ENCODE results near the gene GLA. TPM values are rescaled to one million over a fixed set of nuclear protein-coding genes. Genes with fewer than 3 reads are reported as not detected.

GLA gene
- total RNA-seq, 1 experiment from 2014 or later = 54.8 TPM

DNA sequence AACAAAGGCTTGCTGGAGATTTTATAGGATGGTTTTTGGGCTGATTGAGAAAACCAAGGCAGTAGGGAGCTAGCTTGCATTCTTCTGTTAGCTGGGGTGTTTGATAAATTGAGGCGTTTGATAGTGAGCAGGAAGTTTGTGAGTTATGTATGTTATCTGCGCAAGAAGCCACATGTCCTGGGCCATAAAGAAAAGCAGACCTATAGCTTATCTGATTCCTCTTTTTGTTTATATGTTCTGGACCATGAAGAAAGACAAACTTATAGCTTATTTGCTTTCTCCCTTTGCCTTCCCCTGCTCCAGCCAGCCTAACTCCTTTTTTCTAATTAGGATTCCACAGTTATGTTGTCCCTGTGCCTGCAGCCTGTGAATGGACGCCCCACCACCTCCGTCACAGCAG lies 9.5 kb upstream of the GLA start:
- no TSS peak for BruUV-seq (replicated peaks)
- H2AFZ ChIP-seq (ENCODE audit: low read length) = no peak overlapping the region
- no peaks in the 10 kb centered on the region for H3K9me2 ChIP-seq (replicated peaks; ENCODE audit: low read length)
- DNase-seq (no peak), ATAC-seq (no peak)
- H3K79me2 ChIP-seq (ENCODE audit: low read length) = peaks cover 4% of the 10 kb centered on the region; the same call in 1 of the 2 replicates
- ChIA-PET CTCF (no interaction called here), POLR2A (ENCODE audit: unreplicated experiment) (no interaction called here)
- H3K27me3 ChIP-seq (ENCODE audit: low read length) = no peaks in the 10 kb centered on the region
- H3F3A ChIP-seq (ENCODE audit: low read length, unreplicated experiment) = no peaks in the 10 kb centered on the region
- no peaks in the 10 kb centered on the region for H4K20me1 ChIP-seq (ENCODE audit: low read length)
- H3K27ac ChIP-seq (ENCODE audit: low read length) = no peak overlapping the region
- TF ChIP-seq EZH2phosphoT487 (IDR thresholded peaks at IDR 0.05; ENCODE audit: borderline replicate concordance, low read length) (no peak), EZH2 (IDR thresholded peaks at IDR 0.05; ENCODE audit: low read length, unreplicated experiment) (no peak)
- TF ChIP-seq, protein P1, sequence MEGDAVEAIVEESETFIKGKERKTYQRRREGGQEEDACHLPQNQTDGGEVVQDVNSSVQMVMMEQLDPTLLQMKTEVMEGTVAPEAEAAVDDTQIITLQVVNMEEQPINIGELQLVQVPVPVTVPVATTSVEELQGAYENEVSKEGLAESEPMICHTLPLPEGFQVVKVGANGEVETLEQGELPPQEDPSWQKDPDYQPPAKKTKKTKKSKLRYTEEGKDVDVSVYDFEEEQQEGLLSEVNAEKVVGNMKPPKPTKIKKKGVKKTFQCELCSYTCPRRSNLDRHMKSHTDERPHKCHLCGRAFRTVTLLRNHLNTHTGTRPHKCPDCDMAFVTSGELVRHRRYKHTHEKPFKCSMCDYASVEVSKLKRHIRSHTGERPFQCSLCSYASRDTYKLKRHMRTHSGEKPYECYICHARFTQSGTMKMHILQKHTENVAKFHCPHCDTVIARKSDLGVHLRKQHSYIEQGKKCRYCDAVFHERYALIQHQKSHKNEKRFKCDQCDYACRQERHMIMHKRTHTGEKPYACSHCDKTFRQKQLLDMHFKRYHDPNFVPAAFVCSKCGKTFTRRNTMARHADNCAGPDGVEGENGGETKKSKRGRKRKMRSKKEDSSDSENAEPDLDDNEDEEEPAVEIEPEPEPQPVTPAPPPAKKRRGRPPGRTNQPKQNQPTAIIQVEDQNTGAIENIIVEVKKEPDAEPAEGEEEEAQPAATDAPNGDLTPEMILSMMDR (conservative IDR thresholded peaks at IDR 0.05; ENCODE audit: low read depth, low read length) = no peak
- H3K36me3 ChIP-seq (ENCODE audit: low read depth, low read length) = peaks cover 9% of the 10 kb centered on the region; the same call in 1 of the 2 replicates
- no peaks in the 10 kb centered on the region for H3K9me3 ChIP-seq (ENCODE audit: low read length)
- no peak overlapping the region for H3K4me2 ChIP-seq (ENCODE audit: low read length)
- no peak overlapping the region for H3K9ac ChIP-seq (ENCODE audit: low read length)
- no peak overlapping the region for H3K4me3 ChIP-seq (ENCODE audit: low read length)
- intact Hi-C loops (cut with micrococcal nuclease) = loop anchor here (5.0 kb wide), 1 partner anchor 180 kb away; no protein-coding TSS in a partner anchor
- H3K4me1 ChIP-seq (ENCODE audit: insufficient read depth, low read length) = no peaks in the 10 kb centered on the region

DNA sequence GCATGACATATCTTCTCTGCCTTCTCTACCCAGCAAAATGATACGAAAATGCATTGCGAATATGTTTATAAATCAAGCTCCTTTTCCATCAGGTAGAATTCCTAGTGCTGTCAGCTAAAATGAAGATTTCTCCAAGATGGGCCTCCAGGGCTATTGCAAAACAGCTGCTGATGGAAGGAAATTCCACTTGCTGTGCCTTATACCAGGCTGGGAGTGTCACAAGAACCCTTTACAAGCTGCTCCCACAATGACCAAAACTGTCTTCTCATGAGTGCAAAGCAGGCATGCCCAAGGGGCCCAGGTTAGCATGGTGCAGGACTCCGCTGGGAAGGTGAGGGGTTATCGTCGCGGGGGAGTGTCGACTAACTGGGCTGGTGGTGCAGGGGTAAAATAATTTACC lies 9.0 kb upstream of the GLA start:
- Histone ChIP-seq H3K9ac (ENCODE audit: low read length) (no peak overlapping the region), H3K36me3 (ENCODE audit: low read depth, low read length) (peaks cover 14% of the 10 kb centered on the region; the same call in 1 of the 2 replicates), H3K4me2 (ENCODE audit: low read length) (no peak overlapping the region), H3K79me2 (ENCODE audit: low read length) (peaks cover 9% of the 10 kb centered on the region), H3K4me3 (ENCODE audit: low read length) (no peak overlapping the region), H3K27ac (ENCODE audit: low read length) (no peak overlapping the region), H4K20me1 (ENCODE audit: low read length) (no peaks in the 10 kb centered on the region), H3K4me1 (ENCODE audit: insufficient read depth, low read length) (no peaks in the 10 kb centered on the region), H3K9me3 (ENCODE audit: low read length) (no peaks in the 10 kb centered on the region), H2AFZ (ENCODE audit: low read length) (no peak overlapping the region), H3K9me2 (replicated peaks; ENCODE audit: low read length) (no peaks in the 10 kb centered on the region), H3F3A (ENCODE audit: low read length, unreplicated experiment) (no peaks in the 10 kb centered on the region), H3K27me3 (ENCODE audit: low read length) (no peaks in the 10 kb centered on the region)
- CTCF ChIA-PET = no interaction called here
- DNase-seq (no peak), ATAC-seq (no peak)
- no TSS peak for BruUV-seq (replicated peaks)
- POLR2A ChIA-PET (ENCODE audit: unreplicated experiment) = no interaction called here
- intact Hi-C loops (cut with micrococcal nuclease) = loop anchor here (5.0 kb wide), 1 partner anchor 181 kb away; no protein-coding TSS in a partner anchor
- TF ChIP-seq, protein P1 (conservative IDR thresholded peaks at IDR 0.05; ENCODE audit: low read depth, low read length) = no peak
- TF ChIP-seq EZH2 (IDR thresholded peaks at IDR 0.05; ENCODE audit: low read length, unreplicated experiment) (no peak), EZH2phosphoT487 (IDR thresholded peaks at IDR 0.05; ENCODE audit: borderline replicate concordance, low read length) (no peak)

Measured in PC-3 (cell line).